ENCODE results near the gene GNA12. TPM values are rescaled to one million over a fixed set of nuclear protein-coding genes. Genes with fewer than 3 reads are reported as not detected.

Gene GNA12
- total and polyA plus RNA-seq, 2 experiments from 2014 or later, result 28.4 to 40.2 TPM

GRCh38 chr7:2688409-2689342, 155.4 kb downstream of the GNA12 start:
- H3K4me3 ChIP-seq, result no peak overlapping the region
- H3K4me2 ChIP-seq, result peak overlapping the region; percentile 86
- no peaks in the 10 kb centered on the region for H3K9me2 ChIP-seq (replicated peaks; ENCODE audit: insufficient read depth)
- H3K9me3 ChIP-seq (ENCODE audit: low read depth), result no peaks in the 10 kb centered on the region
- H3K4me1 ChIP-seq (ENCODE audit: insufficient read depth), result peaks cover 5% of the 10 kb centered on the region
- 30% methylated on average over 40 of the region's 62 CpGs for WGBS (ENCODE audit: low lambda C conversion rate, missing lambda C conversion rate)
- no peak overlapping the region for H3K27ac ChIP-seq
- peaks cover 43% of the 10 kb centered on the region for H3K27me3 ChIP-seq
- H3K79me2 ChIP-seq, result no peaks in the 10 kb centered on the region
- H2AFZ ChIP-seq, result no peak overlapping the region
- DNase-seq (ENCODE audit: low spot score), result no peak
- no peak for TF ChIP-seq CTCF (IDR thresholded peaks at IDR 0.05; ENCODE audit: poor library complexity)
- peak; percentile 33 for TF ChIP-seq EZH2phosphoT487 (IDR thresholded peaks at IDR 0.05; ENCODE audit: low read depth, severe bottlenecking, unreplicated experiment)
- peak; percentile 73 for TF ChIP-seq EZH2 (IDR thresholded peaks at IDR 0.05; ENCODE audit: borderline replicate concordance)
- no peaks in the 10 kb centered on the region for H3K36me3 ChIP-seq (replicated peaks; ENCODE audit: insufficient read depth, low read depth)
- H4K20me1 ChIP-seq (ENCODE audit: insufficient read depth, poor library complexity, severe bottlenecking), result no peaks in the 10 kb centered on the region

GRCh38 chr7:2687881-2688318, 156.2 kb downstream of the GNA12 start, which contains the start of gene AMZ1:
Gene AMZ1 (plus strand): TSS chr7:2688202. CDS start chr7:2700452, 12,250 bp downstream.
- peaks cover 43% of the 10 kb centered on the region for H3K27me3 ChIP-seq
- H3K79me2 ChIP-seq, result no peaks in the 10 kb centered on the region
- no peak within 1 kb of the TSS for H2AFZ ChIP-seq
- H3K9me3 ChIP-seq (ENCODE audit: low read depth), result no peaks in the 10 kb centered on the region
- WGBS (ENCODE audit: low lambda C conversion rate, missing lambda C conversion rate), result 10% methylated on average over 14 of the region's 41 CpGs
- peak within 1 kb of the TSS; percentile 86 for H3K4me2 ChIP-seq
- H3K36me3 ChIP-seq (replicated peaks; ENCODE audit: insufficient read depth, low read depth), result no peaks in the 10 kb centered on the region
- no peaks in the 10 kb centered on the region for H3K9me2 ChIP-seq (replicated peaks; ENCODE audit: insufficient read depth)
- peaks cover 5% of the 10 kb centered on the region for H3K4me1 ChIP-seq (ENCODE audit: insufficient read depth)
- TF ChIP-seq EZH2 (IDR thresholded peaks at IDR 0.05; ENCODE audit: borderline replicate concordance), result peak; percentile 54
- no peak for TF ChIP-seq CTCF (IDR thresholded peaks at IDR 0.05; ENCODE audit: poor library complexity)
- TF ChIP-seq EZH2phosphoT487 (IDR thresholded peaks at IDR 0.05; ENCODE audit: low read depth, severe bottlenecking, unreplicated experiment), result no peak
- no peaks in the 10 kb centered on the region for H4K20me1 ChIP-seq (ENCODE audit: insufficient read depth, poor library complexity, severe bottlenecking)
- H3K27ac ChIP-seq, result no peak within 1 kb of the TSS
- no peak for DNase-seq (ENCODE audit: low spot score)
- no peak within 1 kb of the TSS for H3K4me3 ChIP-seq

DNA sequence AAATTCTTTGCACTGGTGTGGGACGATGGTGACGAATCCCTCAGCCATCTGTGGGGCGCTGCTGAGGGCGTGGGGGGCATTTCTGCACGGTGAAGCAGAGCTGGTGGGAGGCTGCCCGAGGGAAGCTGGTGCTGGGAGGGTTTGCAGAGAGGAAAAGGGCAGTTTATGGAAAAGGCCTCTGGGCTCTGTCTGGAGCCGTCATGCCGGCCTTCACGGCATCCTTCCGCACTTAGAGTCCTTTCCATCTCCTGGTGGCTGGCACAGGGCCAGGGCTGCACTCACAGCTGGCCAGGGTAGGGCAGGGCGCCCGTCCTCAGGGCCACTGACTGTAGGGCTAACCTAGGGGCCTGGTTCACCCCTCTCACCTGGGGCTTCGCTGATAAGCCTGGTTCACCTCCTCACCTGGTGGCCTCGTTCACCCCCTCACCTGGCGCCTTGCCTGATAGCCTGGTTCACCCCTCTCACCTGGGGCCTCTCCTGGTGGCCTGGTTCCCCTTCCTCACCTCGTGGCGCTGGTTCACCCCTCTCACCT, 156.7 kb downstream of the GNA12 start:
- H3K9me2 ChIP-seq (replicated peaks; ENCODE audit: insufficient read depth), result no peaks in the 10 kb centered on the region
- no peak overlapping the region for H2AFZ ChIP-seq
- no peak overlapping the region for H3K4me3 ChIP-seq
- H3K27me3 ChIP-seq, result peaks cover 43% of the 10 kb centered on the region
- no peak for DNase-seq (ENCODE audit: low spot score)
- H3K36me3 ChIP-seq (replicated peaks; ENCODE audit: insufficient read depth, low read depth), result no peaks in the 10 kb centered on the region
- TF ChIP-seq EZH2phosphoT487 (IDR thresholded peaks at IDR 0.05; ENCODE audit: low read depth, severe bottlenecking, unreplicated experiment), result peak; percentile 43
- TF ChIP-seq EZH2 (IDR thresholded peaks at IDR 0.05; ENCODE audit: borderline replicate concordance), result no peak
- H3K27ac ChIP-seq, result no peak overlapping the region
- peaks cover 5% of the 10 kb centered on the region for H3K4me1 ChIP-seq (ENCODE audit: insufficient read depth)
- no peaks in the 10 kb centered on the region for H3K9me3 ChIP-seq (ENCODE audit: low read depth)
- H4K20me1 ChIP-seq (ENCODE audit: insufficient read depth, poor library complexity, severe bottlenecking), result no peaks in the 10 kb centered on the region
- 70% methylated on average over 17 of the region's 17 CpGs for WGBS (ENCODE audit: low lambda C conversion rate, missing lambda C conversion rate)
- no peaks in the 10 kb centered on the region for H3K79me2 ChIP-seq
- H3K4me2 ChIP-seq, result peak overlapping the region; percentile 86

DNA sequence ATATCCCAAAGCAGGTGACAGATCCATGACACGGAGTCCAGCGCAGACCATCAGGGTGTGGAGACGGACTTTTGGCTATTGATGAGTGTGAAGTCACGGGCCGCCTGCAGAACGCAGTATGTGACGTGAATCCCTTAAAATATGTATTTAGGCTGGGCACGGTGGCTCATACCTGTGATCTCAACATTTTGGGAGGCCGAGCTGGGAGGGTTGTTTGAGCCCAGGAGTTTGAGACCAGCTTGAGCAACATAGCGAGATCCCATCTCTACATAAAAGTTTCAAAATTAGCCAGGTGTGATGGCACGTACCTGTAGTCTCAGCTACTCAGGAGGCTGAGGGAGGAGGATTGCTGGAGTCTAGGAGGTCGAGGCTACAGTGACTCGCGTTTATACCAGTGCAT, 158.0 kb downstream of the GNA12 start:
- no peaks in the 10 kb centered on the region for H3K9me2 ChIP-seq (replicated peaks; ENCODE audit: insufficient read depth)
- peaks cover 5% of the 10 kb centered on the region for H3K4me1 ChIP-seq (ENCODE audit: insufficient read depth)
- no peak for TF ChIP-seq EZH2phosphoT487 (IDR thresholded peaks at IDR 0.05; ENCODE audit: low read depth, severe bottlenecking, unreplicated experiment)
- 93% methylated on average over 14 of the region's 14 CpGs for WGBS (ENCODE audit: low lambda C conversion rate, missing lambda C conversion rate)
- no peaks in the 10 kb centered on the region for H3K79me2 ChIP-seq
- H2AFZ ChIP-seq, result no peak overlapping the region
- H3K27ac ChIP-seq, result no peak overlapping the region
- no peaks in the 10 kb centered on the region for H3K36me3 ChIP-seq (replicated peaks; ENCODE audit: insufficient read depth, low read depth)
- no peak overlapping the region for H3K4me3 ChIP-seq
- no peaks in the 10 kb centered on the region for H4K20me1 ChIP-seq (ENCODE audit: insufficient read depth, poor library complexity, severe bottlenecking)
- peaks cover 43% of the 10 kb centered on the region for H3K27me3 ChIP-seq
- no peaks in the 10 kb centered on the region for H3K9me3 ChIP-seq (ENCODE audit: low read depth)
- H3K4me2 ChIP-seq, result no peak overlapping the region
- DNase-seq (ENCODE audit: low spot score), result no peak

Measured in hepatocyte (in vitro differentiated cells).